ENCODE measurements around the gene MARCHF10.
"Not testable (repeated sequence)": the region's sequence is repeated elsewhere in the genome, so short reads cannot be mapped to it uniquely, and the experiment has no call there.

MARCHF10 gene

DNA sequence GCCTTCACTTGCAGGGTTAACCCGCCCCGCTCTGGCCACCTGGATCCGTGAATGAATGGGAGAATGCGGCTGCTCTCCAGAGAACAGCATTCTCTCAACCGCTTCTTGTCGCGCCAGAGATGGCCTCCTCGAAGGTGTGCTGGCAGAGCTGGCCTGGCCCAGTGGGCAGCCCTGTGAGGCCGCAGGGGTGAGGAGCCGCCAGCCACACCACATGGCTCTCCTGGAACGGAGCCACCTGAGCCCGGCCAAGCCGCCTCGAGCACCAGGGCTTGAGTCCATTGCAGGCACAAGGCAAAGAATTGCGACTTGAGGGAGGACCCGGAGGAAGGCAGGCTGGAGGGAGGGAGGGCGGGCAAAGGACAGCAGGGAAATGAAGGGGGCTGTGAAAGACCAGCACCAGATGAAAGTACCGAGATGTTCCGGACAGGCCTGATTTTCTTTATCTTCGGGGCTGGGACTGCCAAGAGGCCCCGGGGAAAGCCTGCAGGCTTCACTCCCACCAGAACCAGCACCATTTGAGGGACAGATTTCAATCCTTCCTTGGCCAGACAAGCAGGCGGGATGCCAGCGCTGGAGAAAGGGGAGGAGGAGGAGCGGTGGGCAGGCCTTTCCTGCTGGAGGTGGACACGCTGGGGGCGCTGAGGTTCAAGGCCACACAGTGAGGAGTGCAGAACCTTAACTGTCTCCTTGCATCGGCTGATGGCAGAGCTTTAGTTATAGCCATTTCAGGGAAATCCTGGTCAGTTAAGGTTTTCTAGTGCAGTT lies 111.2 kb downstream of the MARCHF10 start:
- DNase-seq (ENCODE audit: low read depth in 2 of 2), result no peak

DNA sequence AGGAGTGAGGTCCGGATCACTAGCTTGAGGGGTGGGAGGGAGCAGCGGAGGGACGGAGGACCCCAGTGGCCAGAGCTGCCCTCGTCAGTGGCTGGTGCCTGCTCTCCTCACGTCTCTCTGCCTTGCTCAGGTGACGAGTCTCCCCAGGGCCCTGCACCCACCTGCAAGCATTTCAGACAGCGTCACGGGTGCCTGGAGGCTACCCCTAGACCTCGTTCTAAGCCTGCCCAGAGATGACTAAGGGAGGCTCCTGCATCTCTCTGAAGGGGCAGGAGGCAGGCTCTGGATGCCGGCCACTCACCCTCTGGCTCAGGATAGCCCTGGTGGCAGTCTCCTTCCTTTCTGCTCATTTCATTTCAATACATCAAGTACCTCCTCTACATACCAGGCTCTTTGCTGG lies 111.9 kb downstream of the MARCHF10 start:
- DNase-seq (ENCODE audit: low read depth in 2 of 2), result no peak

DNA sequence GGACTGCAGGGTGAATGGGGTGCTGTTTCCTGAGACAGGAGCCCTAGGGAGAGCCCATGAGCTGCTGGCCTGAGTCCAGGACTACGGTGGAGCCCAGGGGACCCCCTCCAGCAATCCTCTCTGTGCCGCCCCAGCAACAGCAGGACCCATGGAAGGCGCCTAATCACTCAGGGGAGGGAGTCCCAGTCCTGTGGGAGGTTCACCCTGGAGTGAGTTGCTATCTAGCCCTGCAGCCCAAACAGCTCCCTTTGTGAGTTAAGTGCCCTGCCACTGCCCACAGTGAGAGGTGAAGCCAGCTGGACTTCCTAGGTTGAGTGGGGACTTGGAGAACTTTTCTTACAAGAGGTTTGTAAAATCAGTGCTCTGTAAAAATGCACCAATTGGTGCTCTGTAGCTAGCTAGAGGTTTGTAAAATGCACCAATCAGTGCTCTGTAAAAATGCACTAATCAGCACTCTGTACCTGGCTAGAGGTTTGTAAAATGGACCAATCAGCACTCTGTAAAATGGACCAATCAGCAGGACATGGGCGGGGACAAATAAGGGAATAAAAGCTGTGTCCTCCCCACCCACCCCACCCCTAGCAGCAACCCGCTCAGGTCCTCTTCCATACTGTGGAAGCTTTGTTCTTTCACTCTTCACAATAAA lies 112.9 kb downstream of the MARCHF10 start:
- DNase-seq (ENCODE audit: low read depth in 2 of 2), result not testable (repeated sequence)

DNA sequence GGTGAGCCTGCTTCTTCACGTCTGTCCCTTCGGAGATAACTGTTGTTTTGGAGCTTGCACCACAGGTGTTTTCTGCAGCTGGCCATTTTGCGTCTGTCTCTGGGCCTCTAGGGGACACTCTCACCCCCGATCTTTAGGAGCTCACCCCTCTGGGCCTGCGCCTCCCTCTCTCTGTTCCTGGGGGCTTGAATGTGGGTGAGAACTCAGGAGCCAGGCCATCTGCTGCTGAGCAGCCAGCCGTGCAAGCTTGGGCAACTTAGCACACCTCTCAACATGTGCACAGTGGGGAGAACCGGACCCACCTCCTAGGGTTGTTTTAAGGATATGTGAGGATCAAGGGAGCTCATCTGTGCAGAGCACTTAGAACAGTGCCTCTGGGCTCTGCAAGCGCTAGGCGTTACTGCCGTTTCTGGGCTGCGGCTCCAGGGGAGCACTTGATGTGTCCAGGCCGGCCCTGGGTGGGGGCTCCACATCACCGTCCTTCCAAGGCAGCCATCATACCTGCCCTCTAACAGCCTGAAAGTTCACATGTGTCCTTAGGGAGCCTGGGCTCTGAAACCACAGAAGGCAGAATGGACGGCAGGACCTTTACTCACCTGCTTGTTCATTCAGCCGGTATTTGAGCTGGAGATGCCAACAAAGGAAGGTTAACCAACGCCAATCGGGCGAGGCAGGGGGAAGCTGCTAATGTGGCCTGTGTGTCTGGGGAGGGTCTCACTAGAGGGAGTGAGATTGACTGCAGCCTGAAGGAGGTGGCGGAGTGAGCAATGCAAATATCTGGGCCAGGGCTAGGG lies 114.3 kb downstream of the MARCHF10 start:
- no peak for DNase-seq (ENCODE audit: low read depth in 2 of 2)

DNA sequence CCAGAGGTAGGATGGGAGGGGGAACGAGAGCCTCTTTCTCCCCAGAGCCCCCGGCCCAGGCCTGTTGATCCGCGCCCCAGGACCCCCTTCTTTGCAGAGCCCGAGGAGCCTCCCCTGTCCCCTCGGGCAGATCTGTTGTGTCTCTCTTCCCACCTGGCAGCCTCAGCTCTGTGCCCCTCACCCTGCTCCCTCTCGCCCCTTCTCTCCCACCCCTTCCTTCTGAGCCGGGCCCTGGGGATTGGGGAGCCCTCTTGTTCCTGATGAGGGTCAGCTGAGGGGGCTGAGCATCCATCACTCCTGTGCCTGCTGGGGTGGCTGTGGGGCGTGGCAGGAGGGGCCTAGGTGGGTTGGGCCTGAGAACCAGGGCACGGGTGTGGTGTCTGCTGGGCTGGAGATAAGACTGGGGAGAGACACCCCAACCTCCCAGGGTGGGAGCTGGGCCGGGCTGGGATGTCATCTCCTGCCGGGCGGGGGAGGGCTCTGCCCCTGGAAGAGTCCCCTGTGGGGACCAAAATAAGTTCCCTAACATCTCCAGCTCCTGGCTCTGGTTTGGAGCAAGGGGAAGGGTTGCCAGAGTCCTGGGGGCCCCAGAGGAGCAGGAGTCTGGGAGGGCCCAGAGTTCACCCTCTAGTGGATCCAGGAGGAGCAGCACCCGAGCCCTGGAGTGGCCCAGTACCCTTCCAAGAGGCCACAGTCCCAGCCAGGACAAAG lies 115.2 kb downstream of the MARCHF10 start:
- DNase-seq (ENCODE audit: low read depth in 2 of 2), result no peak

DNA sequence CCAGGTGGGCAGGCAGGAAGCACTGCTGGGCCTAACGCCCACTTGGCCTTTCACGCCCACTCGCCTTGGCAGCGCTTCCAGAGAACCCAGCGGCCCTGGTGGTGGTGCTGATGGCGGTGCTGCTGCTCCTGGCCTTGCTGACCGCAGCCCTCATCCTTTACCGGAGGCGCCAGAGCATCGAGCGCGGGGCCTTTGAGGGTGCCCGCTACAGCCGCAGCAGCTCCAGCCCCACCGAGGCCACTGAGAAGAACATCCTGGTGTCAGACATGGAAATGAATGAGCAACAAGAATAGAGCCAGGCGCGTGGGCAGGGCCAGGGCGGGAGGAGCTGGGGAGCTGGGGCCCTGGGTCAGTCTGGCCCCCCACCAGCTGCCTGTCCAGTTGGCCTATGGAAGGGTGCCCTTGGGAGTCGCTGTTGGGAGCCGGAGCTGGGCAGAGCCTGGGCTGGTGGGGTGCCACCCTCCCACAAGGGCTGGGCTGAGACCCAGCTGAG lies 115.9 kb downstream of the MARCHF10 start:
- DNase-seq (ENCODE audit: low read depth in 2 of 2), result no peak

DNA sequence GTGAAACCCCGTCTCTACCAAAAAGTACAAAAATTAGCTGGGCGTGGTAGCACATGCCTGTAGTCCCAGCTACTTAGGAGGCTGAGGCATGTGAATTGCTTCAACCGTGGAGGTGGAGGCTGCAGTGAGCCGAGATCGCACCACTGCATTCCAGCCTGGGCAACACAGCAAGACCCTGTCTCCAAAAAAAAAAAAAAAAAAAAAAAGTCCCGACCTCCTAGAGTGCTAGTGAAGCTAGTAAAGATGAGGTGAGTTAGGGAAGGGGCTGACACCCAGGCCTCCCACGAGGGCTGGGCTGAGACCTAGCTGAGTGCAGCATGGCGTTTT lies 116.6 kb downstream of the MARCHF10 start:
- DNase-seq (ENCODE audit: low read depth in 2 of 2), result not testable (repeated sequence)

DNA sequence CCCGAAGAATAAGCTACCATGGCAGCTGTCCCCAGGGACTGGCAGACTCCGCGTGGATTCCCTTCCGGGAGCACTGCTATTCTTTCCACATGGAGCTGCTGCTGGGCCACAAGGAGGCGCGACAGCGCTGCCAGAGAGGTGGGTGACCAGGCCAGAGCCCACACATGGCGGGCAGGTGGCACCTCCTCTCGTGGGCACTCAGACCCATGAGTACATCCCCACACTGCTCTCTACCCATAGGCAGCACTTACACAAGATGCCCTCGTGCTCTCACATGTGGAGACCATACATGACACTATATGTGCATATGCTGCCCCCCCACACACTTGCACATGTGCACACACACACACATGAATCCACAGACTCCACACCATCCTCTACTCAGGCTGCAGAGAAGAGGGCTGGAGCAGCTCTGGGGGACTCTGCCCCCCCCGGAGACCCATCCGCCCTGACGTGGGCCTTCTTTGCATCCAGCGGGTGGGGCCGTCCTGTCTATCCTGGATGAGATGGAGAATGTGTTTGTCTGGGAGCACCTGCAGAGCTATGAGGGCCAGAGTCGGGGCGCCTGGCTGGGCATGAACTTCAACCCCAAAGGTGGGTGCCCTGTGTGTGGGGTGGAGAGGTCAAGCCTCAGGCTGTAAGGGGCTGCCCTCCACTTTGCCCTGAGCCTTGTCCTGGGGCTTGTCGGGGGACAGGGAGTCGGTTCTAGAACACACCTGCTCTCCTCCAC lies 117.8 kb downstream of the MARCHF10 start:
- DNase-seq (ENCODE audit: low read depth in 2 of 2), result no peak

DNA sequence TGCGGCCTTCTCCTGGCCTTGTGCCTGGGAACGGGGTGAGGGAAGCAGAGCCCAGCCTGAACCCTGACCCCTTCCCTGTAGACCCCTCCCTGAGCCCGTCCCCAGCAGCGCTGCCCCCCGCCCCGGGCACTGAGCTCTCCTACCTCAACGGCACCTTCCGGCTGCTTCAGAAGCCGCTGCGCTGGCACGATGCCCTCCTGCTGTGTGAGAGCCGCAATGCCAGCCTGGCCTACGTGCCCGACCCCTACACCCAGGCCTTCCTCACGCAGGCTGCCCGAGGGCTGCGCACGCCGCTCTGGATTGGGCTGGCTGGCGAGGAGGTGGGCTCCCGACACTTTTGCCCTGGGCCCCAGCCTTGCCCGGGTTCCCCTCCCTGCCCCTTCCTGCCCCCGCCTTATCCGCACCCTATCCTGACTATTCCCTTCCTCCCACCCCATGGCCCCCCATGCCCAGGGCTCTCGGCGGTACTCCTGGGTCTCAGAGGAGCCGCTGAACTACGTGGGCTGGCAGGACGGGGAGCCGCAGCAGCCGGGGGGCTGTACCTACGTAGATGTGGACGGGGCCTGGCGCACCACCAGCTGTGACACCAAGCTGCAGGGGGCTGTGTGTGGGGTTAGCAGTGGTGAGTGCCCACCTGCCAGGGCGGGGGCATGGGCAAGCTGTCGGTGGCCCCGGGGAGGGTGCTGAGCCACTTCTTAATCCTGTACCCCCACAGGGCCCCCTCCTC lies 118.5 kb downstream of the MARCHF10 start:
- no peak for DNase-seq (ENCODE audit: low read depth in 2 of 2)

DNA sequence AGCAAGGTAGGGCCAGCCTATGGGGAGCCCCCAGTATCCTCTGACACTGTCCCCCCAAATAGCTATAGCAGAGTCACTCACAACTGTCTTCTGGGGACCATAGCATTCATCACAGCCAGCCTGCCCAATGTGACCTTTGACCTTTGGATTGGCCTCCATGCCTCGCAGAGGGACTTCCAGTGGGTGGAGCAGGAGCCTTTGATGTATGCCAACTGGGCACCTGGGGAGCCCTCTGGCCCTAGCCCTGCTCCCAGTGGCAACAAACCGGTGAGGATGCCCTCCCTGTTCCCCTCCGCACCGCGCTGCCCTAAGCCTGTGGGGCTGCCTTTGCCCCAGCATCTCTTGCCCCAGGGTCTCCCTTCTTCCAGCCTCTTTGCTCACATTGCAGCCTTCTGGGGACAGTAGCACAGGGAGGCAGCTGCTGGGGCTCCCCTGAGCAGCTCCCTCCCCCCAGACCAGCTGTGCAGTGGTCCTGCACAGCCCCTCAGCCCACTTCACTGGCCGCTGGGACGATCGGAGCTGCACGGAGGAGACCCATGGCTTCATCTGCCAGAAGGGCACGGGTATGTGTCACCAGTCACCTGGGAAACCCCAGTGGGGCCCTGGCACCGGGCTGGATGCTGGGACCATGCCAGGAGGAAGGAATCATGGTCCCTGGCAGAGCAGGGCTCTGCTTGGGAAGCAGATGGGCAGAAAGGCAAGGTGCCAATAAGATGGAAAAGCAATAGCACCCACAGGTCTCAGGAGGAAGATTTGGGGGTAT lies 119.5 kb downstream of the MARCHF10 start:
- DNase-seq (ENCODE audit: low read depth in 2 of 2), result no peak

DNA sequence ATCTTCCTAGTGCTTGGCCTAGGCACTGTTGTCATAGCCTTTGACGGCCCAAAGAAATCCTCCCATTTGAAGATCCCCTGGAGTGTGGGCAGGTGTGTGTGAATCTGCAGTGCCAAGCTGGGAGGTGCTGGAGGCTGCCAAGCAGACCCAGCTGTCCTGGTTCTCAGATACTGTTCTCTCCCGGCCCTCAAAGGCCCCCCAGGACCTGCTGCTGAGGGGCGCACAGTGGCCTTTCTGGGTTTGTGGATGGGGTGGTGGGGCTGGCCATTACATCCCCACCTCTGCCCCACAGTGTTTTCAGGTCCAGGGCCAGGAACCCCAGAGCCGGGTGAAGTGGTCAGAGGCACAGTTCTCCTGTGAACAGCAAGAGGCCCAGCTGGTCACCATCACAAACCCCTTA lies 120.1 kb downstream of the MARCHF10 start:
- DNase-seq (ENCODE audit: low read depth in 2 of 2), result no peak

DNA sequence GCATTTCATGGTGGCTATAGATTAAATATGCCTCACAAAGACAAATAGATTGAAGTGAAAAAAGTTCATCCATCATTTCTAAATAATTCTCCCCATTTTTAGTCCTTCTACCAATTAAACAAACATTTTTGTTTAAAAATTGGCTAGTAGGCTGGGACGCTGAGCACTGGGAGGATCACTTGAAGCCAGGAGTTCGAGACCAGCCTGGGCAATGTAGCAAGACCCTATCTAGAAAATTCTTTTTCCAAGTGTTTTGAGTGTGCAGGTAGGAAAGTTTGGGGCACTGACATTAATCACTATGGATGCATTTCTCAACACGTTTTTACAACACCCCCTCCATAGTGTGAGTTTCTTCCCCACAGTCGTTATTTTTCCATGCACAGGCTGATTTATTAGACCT lies 123.9 kb downstream of the MARCHF10 start:
- DNase-seq (ENCODE audit: low read depth in 2 of 2), result no peak

DNA sequence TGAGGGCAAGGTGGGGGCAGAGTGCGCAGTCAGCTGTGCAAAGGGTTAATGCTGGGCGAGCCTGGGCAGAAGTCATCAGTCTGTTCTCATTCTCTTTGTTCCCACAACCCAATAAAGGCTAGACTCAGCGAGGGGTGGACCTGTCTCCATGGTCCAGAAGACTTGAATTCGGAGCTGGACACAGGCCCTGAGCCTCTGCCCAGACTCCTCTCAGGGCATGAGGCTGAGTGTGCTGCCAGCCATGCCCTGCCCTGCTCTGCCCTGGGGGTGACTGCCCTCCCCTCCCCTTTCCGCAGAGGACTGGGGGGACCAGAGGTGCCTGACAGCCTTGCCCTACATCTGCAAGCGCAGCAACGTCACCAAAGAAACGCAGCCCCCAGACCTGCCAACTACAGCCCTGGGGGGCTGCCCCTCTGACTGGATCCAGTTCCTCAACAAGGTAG lies 126.2 kb downstream of the MARCHF10 start:
- no peak for DNase-seq (ENCODE audit: low read depth in 2 of 2)

DNA sequence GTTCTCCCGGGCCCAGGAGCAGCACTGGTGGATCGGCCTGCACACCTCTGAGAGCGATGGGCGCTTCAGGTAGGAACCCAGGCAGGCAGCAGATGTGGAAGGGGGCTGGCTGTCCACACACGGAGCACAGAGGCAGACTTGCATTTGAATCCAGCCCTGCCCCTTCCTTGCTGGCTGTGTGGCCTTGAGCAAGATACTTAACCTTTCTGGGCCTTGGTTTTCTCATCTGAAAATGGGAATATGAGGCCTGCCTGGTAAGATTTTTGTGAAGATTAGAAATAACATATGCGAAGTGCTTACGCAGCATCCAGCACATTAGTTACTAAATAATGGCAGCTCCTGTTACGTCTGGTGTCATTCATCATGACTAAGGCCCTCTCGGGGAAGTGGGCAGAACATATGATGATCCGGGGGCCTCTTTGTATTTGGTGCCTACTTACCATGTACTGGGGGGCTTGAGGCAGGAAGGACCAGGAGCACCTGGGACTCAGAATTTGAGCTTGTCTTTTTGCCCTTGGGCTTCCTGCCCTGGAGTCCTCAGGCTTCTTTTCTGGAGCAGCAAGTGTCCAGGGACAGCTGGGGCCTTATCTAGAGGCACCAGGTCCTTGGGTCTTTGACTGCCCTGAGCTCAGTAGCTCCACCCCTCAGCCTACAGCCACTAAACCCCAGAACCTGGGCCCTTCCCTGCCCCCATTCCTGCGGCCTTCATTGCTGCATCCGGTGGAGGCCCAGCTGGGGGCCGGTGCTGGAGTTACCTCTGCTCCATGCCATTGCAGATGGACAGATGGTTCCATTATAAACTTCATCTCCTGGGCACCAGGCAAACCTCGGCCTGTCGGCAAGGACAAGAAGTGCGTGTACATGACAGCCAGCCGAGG lies 126.8 kb downstream of the MARCHF10 start:
- no peak for DNase-seq (ENCODE audit: low read depth in 2 of 2)

DNA sequence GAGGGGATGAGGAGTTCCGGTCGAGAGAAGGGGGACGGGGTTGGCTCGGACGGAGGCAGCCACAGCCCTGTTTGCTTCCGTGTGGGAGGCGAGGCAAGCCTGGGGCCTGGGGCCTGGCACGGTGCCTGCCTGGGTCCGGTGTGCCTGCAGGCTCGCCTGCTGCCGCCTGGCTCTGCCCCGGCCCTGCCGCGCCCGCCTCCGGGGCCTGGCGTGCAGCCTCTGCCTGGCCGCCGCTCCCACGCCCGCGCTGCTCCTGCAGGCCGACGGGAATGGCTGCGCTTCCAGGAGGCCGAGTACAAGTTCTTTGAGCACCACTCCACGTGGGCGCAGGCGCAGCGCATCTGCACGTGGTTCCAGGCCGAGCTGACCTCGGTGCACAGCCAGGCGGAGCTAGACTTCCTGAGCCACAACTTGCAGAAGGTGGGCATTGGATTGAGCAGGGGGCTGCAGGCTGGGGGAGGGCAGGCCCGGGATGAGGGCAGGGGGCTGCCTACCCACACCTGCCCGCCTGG lies 127.5 kb downstream of the MARCHF10 start:
- DNase-seq (ENCODE audit: low read depth in 2 of 2), result no peak

DNA sequence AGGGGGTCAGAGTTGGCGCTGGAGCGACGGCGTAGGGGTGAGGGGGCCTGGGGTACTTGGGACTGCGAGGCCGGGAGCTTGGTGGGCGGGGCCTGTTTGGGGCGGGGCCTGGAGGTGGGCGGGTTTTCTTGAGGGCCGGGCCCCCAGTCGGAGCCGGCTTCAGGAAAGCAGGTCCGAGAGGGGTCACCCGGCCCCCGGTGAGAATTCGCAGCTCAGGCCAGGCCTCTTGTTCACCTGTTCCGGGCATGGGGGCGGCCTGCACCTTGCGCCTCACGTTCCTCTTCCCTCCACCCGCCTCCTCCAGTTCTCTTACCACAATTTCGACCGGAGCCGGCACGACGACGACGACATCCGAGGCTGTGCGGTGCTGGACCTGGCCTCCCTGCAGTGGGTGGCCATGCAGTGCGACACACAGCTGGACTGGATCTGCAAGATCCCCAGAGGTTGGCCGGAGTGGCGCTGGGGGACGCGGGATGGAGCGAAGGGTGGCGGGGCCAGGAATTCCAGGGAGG lies 128.2 kb downstream of the MARCHF10 start:
- no peak for DNase-seq (ENCODE audit: low read depth in 2 of 2)

DNA sequence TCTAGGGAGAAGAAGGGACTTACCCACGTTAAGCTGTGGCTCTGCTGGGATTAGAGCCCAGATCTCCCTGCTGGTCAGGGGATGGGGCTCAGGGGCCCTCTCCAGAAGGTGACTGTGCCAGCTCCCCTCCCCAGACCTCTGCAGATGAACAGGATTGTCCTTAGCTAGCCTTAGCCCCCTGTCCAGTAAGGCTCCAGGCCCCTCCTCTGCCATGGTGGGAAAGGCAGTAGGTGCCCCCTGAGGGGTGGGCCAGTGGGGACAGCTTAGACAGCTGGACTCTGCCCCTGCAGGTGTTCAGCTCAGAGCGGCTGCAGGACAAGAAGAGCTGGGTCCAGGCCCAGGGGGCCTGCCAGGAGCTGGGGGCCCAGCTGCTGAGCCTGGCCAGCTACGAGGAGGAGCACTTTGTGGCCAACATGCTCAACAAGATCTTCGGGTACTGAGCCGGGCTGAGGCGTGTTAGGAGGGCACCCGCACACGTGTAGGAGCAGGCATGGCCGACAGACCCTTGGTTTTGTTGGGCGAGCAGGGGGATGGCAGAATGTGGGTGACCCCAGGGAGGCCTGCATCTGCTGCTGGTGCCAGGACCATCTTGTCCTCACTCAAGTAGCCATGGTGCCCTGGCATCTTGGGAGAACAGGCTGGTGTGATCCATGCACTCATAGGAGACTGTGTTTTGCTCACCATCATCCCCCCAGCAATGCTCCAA lies 129.7 kb downstream of the MARCHF10 start:
- no peak for DNase-seq (ENCODE audit: low read depth in 2 of 2)

Measured in stimulated activated CD4-positive, alpha-beta T cell treated with anti-CD3 and anti-CD28 coated beads, Interleukin-15, amount 100 ng/mL, for 48 hours (primary cell).